ENCODE measurements around the gene TJAP1. TPM values are rescaled to one million over a fixed set of nuclear protein-coding genes. Genes with fewer than 3 reads are reported as not detected.
A peak's percentile ranks its signal among the peaks of the same experiment; 100 is the strongest.

Gene TJAP1
- total and polyA plus RNA-seq, 2 of the 8 experiments (the other 6 are each of a cell fraction or from before 2014, with no cell fraction given), result 30.7 to 40.4 TPM

DNA sequence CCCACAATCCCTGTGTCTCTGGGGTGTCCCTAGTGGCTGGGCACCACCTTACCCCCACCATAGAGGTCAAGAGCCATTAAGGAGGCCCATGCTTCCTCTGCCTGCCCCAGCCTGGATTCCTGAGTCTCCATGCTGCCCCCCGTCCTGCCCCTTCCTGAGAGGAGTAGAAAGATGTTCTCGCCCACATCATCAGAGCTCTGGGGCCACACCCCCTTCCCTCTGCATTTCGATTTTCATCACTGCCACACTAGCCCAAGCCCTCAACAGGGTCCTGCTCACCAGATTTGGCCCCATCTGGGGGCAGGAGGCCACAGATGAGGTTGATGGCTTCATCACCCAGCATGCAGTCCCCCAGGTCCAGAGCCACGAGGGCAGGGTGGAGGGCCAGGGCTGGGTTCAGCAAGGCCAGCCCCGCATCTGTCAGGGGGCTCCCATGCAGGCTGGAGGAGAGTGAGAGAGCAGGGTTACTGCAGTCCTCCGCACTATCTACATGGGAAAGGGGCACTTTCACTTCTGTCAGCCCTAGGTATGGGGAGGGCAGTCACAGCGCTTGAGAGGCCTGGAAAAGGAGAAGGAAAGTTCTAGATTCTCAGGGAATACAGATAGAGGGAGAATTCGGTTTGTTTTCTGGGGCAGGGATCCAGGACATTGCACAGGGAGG lies 31.2 kb downstream of the TJAP1 start:
- Histone ChIP-seq H2BK5ac (ENCODE audit: low read depth, low read length) (no peak overlapping the region), H3K27me3 (replicated peaks in 1 of 4; ENCODE audit: control insufficient read depth in 3 of 4, extremely low read depth in 1 of 4, insufficient read depth in 3 of 4, low read length in 3 of 4) (peaks cover 0 to 19% (median 15%) of the 10 kb centered on the region in 4 experiments; a peak in 5 of 7 replicates), H4K8ac (ENCODE audit: extremely low read depth, insufficient read depth, low read length) (no peak overlapping the region), H4K20me1 (replicated peaks in 1 of 2; ENCODE audit: control insufficient read depth in 1 of 2, insufficient read depth in 2 of 2, low read length in 2 of 2) (peaks cover 2 to 19% of the 10 kb centered on the region in 2 experiments), H3K9ac (replicated peaks in 1 of 4; ENCODE audit: extremely low read depth in 1 of 4, low read depth in 3 of 4, low read length in 3 of 4) (no peak overlapping the region), H3K4ac (replicated peaks; ENCODE audit: insufficient read length, low read depth, low read length) (no peak overlapping the region), H3K23me2 (ENCODE audit: low read depth, low read length) (peaks cover 12% of the 10 kb centered on the region), H3K27ac (ENCODE audit: low read depth, low read length) (no peak overlapping the region), H3K23ac (ENCODE audit: insufficient read length) (no peak overlapping the region), H2BK120ac (replicated peaks; ENCODE audit: low read depth, low read length) (no peak overlapping the region), H4K5ac (ENCODE audit: insufficient read length, low read depth, low read length) (no peak overlapping the region), H2BK12ac (ENCODE audit: low read depth, low read length) (no peak overlapping the region), H3K14ac (ENCODE audit: insufficient read length) (no peak overlapping the region), H3K4me3 (ENCODE audit: extremely low read depth in 1 of 4, insufficient read depth in 2 of 4, low read depth in 3 of 4, low read length in 4 of 4) (no peak overlapping the region), H4K91ac (replicated peaks; ENCODE audit: insufficient read length, low read length) (no peak overlapping the region), H3K4me1 (replicated peaks in 1 of 4; ENCODE audit: control insufficient read depth in 3 of 4, insufficient read depth in 4 of 4, low read length in 3 of 4) (peaks cover 0 to 21% (median 9%) of the 10 kb centered on the region in 4 experiments; a peak in 5 of 7 replicates), H3K4me2 (ENCODE audit: insufficient read depth in 1 of 2, low read depth in 2 of 2, low read length in 2 of 2) (peak overlapping the region in 1 of 2 experiments; percentile 62; a peak in 1 of 4 replicates), H2AK5ac (ENCODE audit: low read depth, low read length) (no peak overlapping the region), H3K9me3 (ENCODE audit: insufficient read depth in 2 of 2, low read depth in 1 of 2, low read length in 1 of 2) (no peaks in the 10 kb centered on the region), H3K56ac (replicated peaks; ENCODE audit: insufficient read length, low read depth, low read length) (no peak overlapping the region), H3K79me2 (ENCODE audit: control insufficient read depth in 1 of 2, insufficient read depth in 2 of 2, low read length in 2 of 2) (no peaks in the 10 kb centered on the region), H2BK15ac (ENCODE audit: low read length) (no peak overlapping the region), H3K18ac (ENCODE audit: extremely low read depth, low read length) (no peak overlapping the region), H3K36me3 (ENCODE audit: control insufficient read depth in 2 of 4, insufficient read depth in 4 of 4, low read length in 3 of 4) (peaks cover 12 to 26% (median 19%) of the 10 kb centered on the region in 4 experiments; a peak in 7 of 8 replicates), H3K79me1 (ENCODE audit: low read depth, low read length) (no peaks in the 10 kb centered on the region), H2BK20ac (ENCODE audit: low read length) (no peak overlapping the region), H2AFZ (ENCODE audit: low read length) (no peak overlapping the region)
- ChIA-PET CTCF (ENCODE audit: partially characterized antibody) (interaction anchor here (0.8 to 31.7 kb wide), 17 partner anchors 25 to 718 kb away, joined by 3 to 536 read pairs (median 5); partner anchors contain the start of genes CRIP3, DLK2, DNPH1 and TJAP1), POLR2A (ENCODE audit: partially characterized antibody) (interaction anchor here (0.8 to 12.6 kb wide), 6 partner anchors 11 to 72 kb away, joined by 3 to 147 read pairs (median 10); partner anchors contain the start of genes DLK2, POLR1C, TJAP1 and YIPF3)
- FAIRE-seq (no peak), DNase-seq (ENCODE audit: low read depth in 1 of 2, low spot score in 2 of 2) (no peak)
- WGBS, 2 experiments (ENCODE audit: extremely low coverage in 1 of 2, insufficient coverage in 1 of 2, insufficient read length in 1 of 2, insufficient replicate concordance in 2 of 2, low coverage in 1 of 2, low lambda C conversion rate in 2 of 2, missing lambda C conversion rate in 1 of 2), result 74% methylated on average over 6 of the region's 8 CpGs; no CpG with 5 or more reads in 1 of the 2 experiments
- TF ChIP-seq CHD1 (IDR thresholded peaks at IDR 0.05; ENCODE audit: low read depth, low read length), result no peak
- no peak for TF ChIP-seq HDAC2 (IDR thresholded peaks at IDR 0.05; ENCODE audit: borderline replicate concordance in 1 of 2, low read depth in 2 of 2, low read length in 2 of 2)
- 0 out of 4 replicates have a peak, but pooled peaks of 1 of the 3 experiments have one; percentile 2 for TF ChIP-seq CTCF (IDR thresholded peaks at IDR 0.05; ENCODE audit: control extremely low read depth in 1 of 3, insufficient read depth in 1 of 3, low read depth in 1 of 3, low read length in 3 of 3)
- TF ChIP-seq SP1 (IDR thresholded peaks at IDR 0.05; ENCODE audit: low read depth, low read length), result no peak

Data from H1 (cell line).